PC-9 (cell line): ENCODE results near the gene DACH2. TPM values are rescaled to one million over a fixed set of nuclear protein-coding genes. Genes with fewer than 3 reads are reported as not detected.

Source experiments
- BruUV-seq: library from RNA; stranded (reverse); fragments of 400-500 nt; replicated peaks from 2 replicates; lab custom pipeline; 2021; lab: Mats Ljungman, UMichigan
- CTCF ChIA-PET: fragments of 300-600 bp; sonication (Branson Sonifier 250); formaldehyde crosslinking; loops from one replicate; lab custom pipeline; 2022; ENCODE audit warnings: antibody characterized with exemption; lab: Charles Lee
- POLR2A ChIA-PET: fragments of 300-600 bp; sonication (Branson Sonifier 250); formaldehyde crosslinking; loops from one replicate; lab custom pipeline; 2022; ENCODE audit warnings: antibody characterized with exemption; ENCODE audit not compliant: unreplicated experiment; lab: Charles Lee
- DNase-seq, 2 experiments: peaks; one replicate each; pipeline versions ENCODE4 v3.0.0 to v3.0.0-alpha.2; 2015 to 2022; ENCODE audit warnings: mixed read lengths in 1 of 2
- H2AFZ ChIP-seq: fragments of 200-600 bp; sonication (generic); 2 replicates; pipeline ENCODE4 v1.8.1; 2017; ENCODE audit warnings: antibody characterized with exemption
- H3F3A ChIP-seq: fragments of 200-600 bp; sonication (generic); 2 replicates; pipeline ENCODE4 v1.8.1; 2017; ENCODE audit warnings: antibody characterized with exemption, mild to moderate bottlenecking, low read depth; ENCODE audit not compliant: insufficient read depth
- H3K27ac ChIP-seq: fragments of 200-600 bp; sonication (generic); 2 replicates; pipeline ENCODE4 v1.6.1; 2016; ENCODE audit warnings: mixed run types
- H3K27me3 ChIP-seq: fragments of 200-600 bp; sonication (generic); 2 replicates; pipeline ENCODE4 v1.6.1; 2016; ENCODE audit warnings: low read depth, mixed run types; ENCODE audit not compliant: insufficient read depth
- H3K36me3 ChIP-seq: fragments of 200-600 bp; sonication (generic); 2 replicates; pipeline ENCODE4 v1.6.1; 2016; ENCODE audit warnings: low read depth, mixed run types
- H3K4me1 ChIP-seq: fragments of 200-600 bp; sonication (generic); replicated peaks from 2 replicates; pipeline ENCODE4 v1.6.1; 2016; ENCODE audit warnings: mixed run types; ENCODE audit not compliant: insufficient read depth
- H3K4me2 ChIP-seq: fragments of 200-600 bp; sonication (generic); 2 replicates; pipeline ENCODE4 v1.6.1; 2017; ENCODE audit warnings: mixed run types
- H3K4me3 ChIP-seq: fragments of 200-600 bp; sonication (generic); 2 replicates; pipeline ENCODE4 v1.6.1; 2016; ENCODE audit warnings: mixed run types
- H3K79me2 ChIP-seq: fragments of 200-600 bp; sonication (generic); 2 replicates; pipeline ENCODE4 v1.6.1; 2017; ENCODE audit warnings: low read depth, mixed run types
- H3K9me2 ChIP-seq: fragments of 200-600 bp; sonication (generic); 2 replicates; pipeline ENCODE4 v1.8.1; 2017; ENCODE audit warnings: mild to moderate bottlenecking; ENCODE audit not compliant: insufficient read depth
- H3K9me3 ChIP-seq: fragments of 200-600 bp; sonication (generic); 2 replicates; pipeline ENCODE4 v1.8.1; 2016; ENCODE audit warnings: low read depth; ENCODE audit not compliant: insufficient read depth
- H4K20me1 ChIP-seq: fragments of 200-600 bp; sonication (generic); 2 replicates; pipeline ENCODE4 v1.8.1; 2017; ENCODE audit not compliant: insufficient read depth
- EZH2 ChIP-seq: fragments of 200-600 bp; sonication (generic); IDR thresholded peaks from 2 replicates; pipeline ENCODE4 v1.8.0; 2017; ENCODE audit warnings: antibody characterized with exemption, low read depth
- intact Hi-C: fragments of 100-400 bp; cut with micrococcal nuclease; formaldehyde crosslinking; loops from one replicate; pipeline ENCODE4 v1.10.0; 2022; ENCODE audit not compliant: unreplicated experiment
- total RNA-seq: library from RNA; stranded (reverse); gene quantifications from 2 replicates; pipeline ENCODE4 v1.2.3, GENCODE V29; 2021
- TF ChIP-seq, protein P1 (sequence below): fragments of 200-600 bp; sonication (generic); conservative IDR thresholded peaks from 2 replicates; pipeline ENCODE4 v1.6.1; 2017; ENCODE audit warnings: mixed run types, antibody characterized with exemption, mild to moderate bottlenecking, moderate library complexity

The DACH2 gene
- total RNA-seq, 1 experiment from 2014 or later, result not detected

DNA sequence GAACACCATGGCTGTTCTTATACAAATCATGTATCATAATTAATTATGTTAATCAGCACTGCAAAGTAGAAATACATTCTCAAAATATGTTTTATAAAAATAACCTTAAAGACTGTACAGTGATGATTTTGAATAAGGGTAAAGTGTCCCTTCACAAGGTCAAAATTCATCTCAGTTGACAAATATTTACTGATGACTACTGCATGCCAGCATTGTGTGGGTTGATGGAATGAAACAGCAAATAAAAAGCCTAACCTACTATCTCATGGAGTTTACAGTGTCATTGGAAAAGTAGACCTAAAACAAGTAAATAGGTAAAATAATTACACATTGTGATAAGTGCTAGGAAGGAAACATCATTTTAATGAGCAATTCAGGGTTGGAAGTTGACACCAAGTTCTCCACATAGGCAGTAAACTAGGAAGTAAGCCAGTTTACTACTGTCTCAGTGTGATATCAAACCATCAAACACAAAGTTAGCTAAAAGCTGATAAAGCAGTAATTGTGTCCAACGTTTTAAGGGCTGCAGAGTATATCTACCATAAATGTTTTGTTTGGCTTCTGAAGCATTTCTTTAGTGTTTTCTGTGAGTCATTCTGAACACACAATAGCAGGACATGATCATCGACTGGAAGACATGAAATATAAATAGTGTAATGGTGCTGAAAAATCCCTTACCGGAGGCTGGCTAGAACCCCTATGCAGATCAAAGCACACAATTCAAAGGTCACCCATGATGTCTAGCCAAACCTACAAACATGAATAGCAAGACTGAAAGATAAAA, 221.8 kb downstream of the DACH2 start:
- CTCF ChIA-PET, result no interaction called here
- H3K27ac ChIP-seq, result no peak overlapping the region
- no peaks in the 10 kb centered on the region for H3K9me3 ChIP-seq
- H3K79me2 ChIP-seq, result no peaks in the 10 kb centered on the region
- no peaks in the 10 kb centered on the region for H3K36me3 ChIP-seq
- H3K9me2 ChIP-seq, result no peaks in the 10 kb centered on the region
- H3F3A ChIP-seq, result no peaks in the 10 kb centered on the region
- no peak overlapping the region for H3K4me2 ChIP-seq
- intact Hi-C loops, result no loop called here
- POLR2A ChIA-PET, result no interaction called here
- no peaks in the 10 kb centered on the region for H4K20me1 ChIP-seq
- H3K27me3 ChIP-seq, result no peaks in the 10 kb centered on the region
- TF ChIP-seq, protein P1, sequence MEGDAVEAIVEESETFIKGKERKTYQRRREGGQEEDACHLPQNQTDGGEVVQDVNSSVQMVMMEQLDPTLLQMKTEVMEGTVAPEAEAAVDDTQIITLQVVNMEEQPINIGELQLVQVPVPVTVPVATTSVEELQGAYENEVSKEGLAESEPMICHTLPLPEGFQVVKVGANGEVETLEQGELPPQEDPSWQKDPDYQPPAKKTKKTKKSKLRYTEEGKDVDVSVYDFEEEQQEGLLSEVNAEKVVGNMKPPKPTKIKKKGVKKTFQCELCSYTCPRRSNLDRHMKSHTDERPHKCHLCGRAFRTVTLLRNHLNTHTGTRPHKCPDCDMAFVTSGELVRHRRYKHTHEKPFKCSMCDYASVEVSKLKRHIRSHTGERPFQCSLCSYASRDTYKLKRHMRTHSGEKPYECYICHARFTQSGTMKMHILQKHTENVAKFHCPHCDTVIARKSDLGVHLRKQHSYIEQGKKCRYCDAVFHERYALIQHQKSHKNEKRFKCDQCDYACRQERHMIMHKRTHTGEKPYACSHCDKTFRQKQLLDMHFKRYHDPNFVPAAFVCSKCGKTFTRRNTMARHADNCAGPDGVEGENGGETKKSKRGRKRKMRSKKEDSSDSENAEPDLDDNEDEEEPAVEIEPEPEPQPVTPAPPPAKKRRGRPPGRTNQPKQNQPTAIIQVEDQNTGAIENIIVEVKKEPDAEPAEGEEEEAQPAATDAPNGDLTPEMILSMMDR, result no peak
- TF ChIP-seq EZH2, result no peak
- no peaks in the 10 kb centered on the region for H3K4me1 ChIP-seq
- BruUV-seq, result no TSS peak
- no peak for DNase-seq
- H2AFZ ChIP-seq, result no peak overlapping the region
- H3K4me3 ChIP-seq, result no peak overlapping the region

DNA sequence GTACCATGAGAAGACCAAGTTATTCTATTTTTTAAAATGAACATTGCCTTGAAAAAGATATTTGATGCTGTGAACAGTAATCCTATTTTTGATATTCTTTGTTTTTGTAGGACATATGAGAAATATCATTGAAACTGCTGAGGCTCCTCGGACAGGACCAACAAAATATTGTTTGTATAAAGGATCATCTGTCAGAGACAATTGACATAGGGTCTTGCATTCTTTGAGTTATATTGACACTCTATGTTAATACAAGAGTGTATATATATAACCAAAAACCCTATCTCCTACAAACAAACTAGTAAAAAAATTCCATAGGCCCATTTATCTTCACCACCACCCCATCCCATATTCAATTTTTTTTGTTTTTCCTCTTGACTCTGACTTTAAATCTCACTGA, 222.7 kb downstream of the DACH2 start:
- Histone ChIP-seq H3K4me2 (no peak overlapping the region), H3K4me1 (no peaks in the 10 kb centered on the region), H3K27me3 (no peaks in the 10 kb centered on the region), H2AFZ (no peak overlapping the region), H3K36me3 (no peaks in the 10 kb centered on the region), H3K9me2 (no peaks in the 10 kb centered on the region), H3F3A (no peaks in the 10 kb centered on the region), H3K79me2 (no peaks in the 10 kb centered on the region), H3K27ac (no peak overlapping the region), H3K9me3 (no peaks in the 10 kb centered on the region), H3K4me3 (no peak overlapping the region), H4K20me1 (no peaks in the 10 kb centered on the region)
- intact Hi-C loops, result no loop called here
- CTCF ChIA-PET, result no interaction called here
- POLR2A ChIA-PET, result no interaction called here
- no peak for DNase-seq
- no TSS peak for BruUV-seq
- TF ChIP-seq, protein P1, result no peak
- TF ChIP-seq EZH2, result no peak

DNA sequence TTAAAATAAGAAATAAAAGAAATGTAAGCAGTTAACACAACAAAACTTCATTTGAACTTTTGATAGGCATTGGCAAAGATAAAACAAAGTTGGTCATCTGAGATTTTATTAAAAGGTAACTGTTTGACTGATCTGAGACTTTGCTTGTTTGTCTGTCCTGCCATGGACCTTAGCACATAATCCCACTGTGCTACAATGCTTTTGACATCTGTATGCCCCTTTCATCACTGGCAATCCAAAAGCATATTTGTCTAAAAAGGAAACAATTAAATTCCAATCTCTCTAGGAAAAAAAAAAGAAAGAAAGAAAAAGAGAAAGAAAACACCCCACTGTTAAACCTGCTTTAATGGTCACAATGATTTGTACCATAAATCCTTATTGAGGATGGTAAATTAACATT, 231.0 kb downstream of the DACH2 start:
- ChIA-PET POLR2A (no interaction called here), CTCF (no interaction called here)
- Histone ChIP-seq H3K27ac (no peak overlapping the region), H4K20me1 (no peaks in the 10 kb centered on the region), H3K27me3 (no peaks in the 10 kb centered on the region), H3K4me1 (no peaks in the 10 kb centered on the region), H3K4me2 (no peak overlapping the region), H2AFZ (no peak overlapping the region), H3K9me2 (no peaks in the 10 kb centered on the region), H3K36me3 (no peaks in the 10 kb centered on the region), H3F3A (no peaks in the 10 kb centered on the region), H3K9me3 (no peaks in the 10 kb centered on the region), H3K4me3 (no peak overlapping the region), H3K79me2 (no peaks in the 10 kb centered on the region)
- TF ChIP-seq EZH2, result no peak
- TF ChIP-seq, protein P1, result no peak
- intact Hi-C loops, result no loop called here
- BruUV-seq, result no TSS peak
- DNase-seq, result no peak
